Hippocampal formation (tissue), 2 donors: ENCODE data around the gene L2HGDH.
A peak's percentile ranks its signal among the peaks of the same experiment; 100 is the strongest.
"Not testable (repeated sequence)": the region's sequence is repeated elsewhere in the genome, so short reads cannot be mapped to it uniquely, and the experiment has no call there.

Source experiments
- DNase-seq, 2 donors: peaks; one replicate each; lab custom pipeline; 2025; lab: John Stamatoyannopoulos, UW

L2HGDH gene

DNA sequence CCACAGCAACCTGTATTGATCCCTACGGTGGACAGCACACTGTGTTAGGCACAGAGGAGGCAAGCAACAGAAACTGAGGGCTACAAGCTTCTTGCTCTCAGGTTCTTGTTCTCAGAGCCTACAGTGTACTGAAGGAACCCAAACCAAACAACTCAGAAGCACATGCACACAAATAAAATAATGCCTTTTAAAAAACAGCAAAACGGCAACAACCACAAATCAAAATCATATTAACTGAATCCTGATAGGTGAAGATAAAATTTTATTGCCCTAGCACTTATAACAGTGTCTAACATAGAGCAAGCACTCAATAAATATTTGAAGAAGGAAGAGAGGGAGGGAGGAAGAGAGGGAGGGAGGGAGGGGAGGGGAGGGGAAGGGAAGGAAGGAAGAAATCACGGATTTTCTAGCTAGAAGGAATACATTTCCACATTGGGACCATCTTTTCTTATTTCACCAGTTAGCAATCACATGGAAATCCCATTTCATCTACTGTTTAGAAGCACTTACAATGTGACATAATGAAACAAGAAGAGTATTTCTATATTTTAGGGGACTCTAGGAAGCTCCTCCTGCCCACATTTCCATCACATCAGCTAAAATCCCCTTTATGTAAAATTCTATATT is 27.3 kb upstream of the L2HGDH start:
- no peak for DNase-seq

- DNase-seq = no peak
These were observed 26.6 kb upstream of the L2HGDH start for GRCh38 chr14:50338587-50338986.

GRCh38 chr14:50335989-50336824 is 24.2 kb upstream of the L2HGDH start:
- DNase-seq = peak; percentile 51 to 73

DNA sequence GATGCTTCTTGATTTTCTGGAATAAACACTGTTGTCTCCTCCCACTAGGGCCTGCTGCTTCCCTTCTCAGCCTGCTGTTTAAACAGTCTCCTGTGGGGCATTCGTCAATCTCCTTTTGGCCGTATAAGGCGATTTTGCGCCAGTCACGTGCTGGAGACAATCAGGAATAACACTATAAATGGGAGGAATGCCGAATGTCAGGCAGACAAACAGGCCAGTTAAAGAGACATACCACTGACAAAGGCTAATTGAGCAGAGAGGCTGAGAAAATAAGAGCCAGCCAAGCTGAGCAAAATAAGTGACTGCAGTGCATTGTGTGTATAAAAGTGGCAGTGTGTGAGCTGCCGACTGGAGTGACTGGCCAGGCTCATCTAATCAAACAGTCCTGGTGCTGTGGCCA is 23.4 kb upstream of the L2HGDH start:
- peak; percentile 74 to 94 for DNase-seq

DNA sequence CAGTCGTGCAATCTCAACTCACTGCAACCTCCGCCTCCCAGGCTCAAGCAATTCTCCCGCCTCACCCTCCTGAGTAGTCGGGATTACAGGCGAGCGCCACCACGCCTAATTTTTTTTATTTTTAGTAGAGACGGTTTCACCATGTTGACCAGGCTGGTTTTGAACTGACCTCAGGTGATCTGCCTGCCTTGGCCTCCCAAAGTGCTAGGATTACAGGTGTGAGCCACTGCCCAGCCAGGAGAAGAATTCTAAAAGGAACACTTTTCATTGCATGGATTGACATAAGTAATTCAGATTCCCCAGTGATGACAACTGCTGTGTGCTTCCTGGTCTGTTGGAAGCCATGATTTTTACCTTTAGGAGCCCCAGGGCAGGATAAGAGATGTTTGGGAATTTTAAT is 22.2 kb upstream of the L2HGDH start:
- no peak for DNase-seq

DNA sequence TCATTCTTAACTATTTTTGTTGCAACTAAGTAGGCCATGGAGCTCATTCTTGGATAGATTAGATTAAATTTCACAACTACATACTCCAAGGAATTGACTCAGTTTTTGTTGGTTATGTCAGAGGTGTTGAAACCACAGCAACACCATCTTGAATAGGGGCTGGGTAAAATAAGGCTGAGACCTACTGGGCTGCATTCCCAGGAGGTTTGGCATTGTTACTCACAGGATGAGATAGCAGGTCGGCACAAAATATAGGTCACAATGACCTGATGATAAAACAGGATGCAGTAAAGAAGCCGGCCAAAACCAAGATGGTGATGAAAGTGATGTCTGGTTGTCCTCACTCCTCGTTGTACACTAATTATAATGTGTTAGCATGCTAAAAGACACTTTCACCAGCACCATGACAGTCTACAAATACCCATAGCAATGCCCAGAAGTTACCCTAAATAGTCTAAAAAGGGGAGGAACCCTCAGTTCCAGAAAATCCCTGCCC is 21.0 kb upstream of the L2HGDH start:
- no peak for DNase-seq

DNA sequence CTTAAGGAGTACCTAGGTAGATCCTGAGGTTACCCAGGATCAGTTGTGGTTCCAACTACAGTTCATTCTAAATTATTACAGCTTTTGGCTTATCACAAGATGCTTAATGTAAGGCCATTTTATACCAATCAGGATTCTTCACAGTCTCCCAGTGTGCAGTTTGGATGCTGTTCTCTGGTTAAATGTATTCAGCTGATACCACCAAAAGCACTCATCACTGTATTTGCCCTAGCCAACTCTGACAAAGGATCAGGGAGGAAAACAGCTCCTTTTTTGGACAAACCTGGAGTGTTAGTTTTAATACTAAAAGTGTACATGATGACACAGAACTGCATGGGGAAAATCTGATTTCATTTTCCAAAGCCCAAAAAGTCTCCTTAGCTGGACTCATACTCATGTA is 19.6 kb upstream of the L2HGDH start:
- no peak for DNase-seq

DNA sequence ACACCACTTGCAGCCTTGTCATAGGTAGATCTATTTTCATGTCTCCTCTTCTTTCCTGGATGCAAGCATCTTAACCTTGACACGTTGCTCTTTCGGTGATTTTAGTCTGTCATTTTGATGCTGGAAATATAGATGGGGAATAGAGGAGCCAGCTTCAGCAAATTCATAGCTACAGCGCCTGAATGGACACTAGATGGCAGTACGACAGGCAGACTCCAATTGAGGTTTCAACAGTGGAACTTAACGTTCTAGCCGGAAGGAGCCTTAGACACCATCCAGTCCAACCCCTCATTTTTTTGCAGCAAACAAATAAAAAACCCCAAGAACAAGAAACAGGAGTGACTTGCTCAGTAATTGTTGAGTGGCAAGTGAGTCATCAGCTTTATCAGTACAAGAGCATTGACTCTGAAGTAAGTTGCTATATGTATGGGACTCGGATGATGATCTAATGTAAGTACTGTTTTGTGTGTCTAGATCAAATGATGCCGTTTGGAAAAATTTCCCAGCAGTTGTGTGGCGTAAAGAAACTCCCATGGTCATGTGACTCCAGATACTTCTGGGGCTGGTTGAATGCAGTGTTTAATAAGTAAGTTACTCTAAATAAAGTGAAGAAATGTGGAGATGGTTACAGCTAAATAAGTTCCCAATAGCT is 9.1 kb upstream of the L2HGDH start:
- peak; percentile 57 to 96 for DNase-seq

GRCh38 chr14:50320283-50320682 is 8.3 kb upstream of the L2HGDH start:
- no peak for DNase-seq

GRCh38 chr14:50319721-50320120 is 7.7 kb upstream of the L2HGDH start:
- DNase-seq = no peak

DNA sequence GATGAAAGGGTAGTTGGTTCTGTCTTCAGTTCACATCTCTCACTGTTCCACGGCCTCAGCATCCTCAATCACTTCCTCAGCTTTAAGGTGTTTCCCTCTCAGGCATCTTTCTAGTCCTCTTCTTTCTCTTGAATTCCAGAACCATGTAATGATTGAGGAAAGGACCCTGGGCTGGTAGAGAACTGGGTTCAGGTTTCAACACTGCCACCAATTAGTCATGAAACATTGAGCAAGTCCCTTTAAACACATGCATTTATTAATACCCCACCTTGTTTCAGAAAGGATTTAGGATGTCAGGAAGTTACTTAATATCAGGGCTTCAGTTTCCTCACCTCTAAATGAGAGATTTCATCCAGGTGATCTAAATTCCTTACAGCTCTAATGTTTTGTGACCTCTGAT is 7.3 kb upstream of the L2HGDH start:
- DNase-seq = no peak

- peak in 1 of 2 donors; percentile 79 for DNase-seq
These were observed 6.1 kb upstream of the L2HGDH start for GRCh38 chr14:50318031-50318626.

DNA sequence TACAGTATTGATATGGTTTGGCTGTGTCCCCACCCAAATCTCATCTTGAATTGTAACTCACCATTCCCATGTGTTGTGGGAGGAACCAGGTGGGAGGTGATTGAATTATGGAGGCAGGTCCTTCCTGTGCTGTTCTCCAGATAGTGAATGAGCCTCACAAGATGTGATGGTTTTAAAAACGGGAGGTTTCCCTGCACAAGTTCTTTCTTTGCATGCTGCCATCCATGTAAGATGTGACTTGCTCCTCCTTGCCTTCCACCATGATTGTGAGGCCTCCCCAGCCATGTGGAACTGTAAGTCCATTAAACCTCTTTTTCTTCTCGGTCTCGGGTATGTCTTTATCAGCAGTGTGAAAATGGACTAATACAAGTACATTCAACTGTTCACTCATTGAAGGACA is 2.1 kb upstream of the L2HGDH start:
- DNase-seq = not testable (repeated sequence)

GRCh38 chr14:50312734-50313054 is 665 bp upstream of the L2HGDH start:
- DNase-seq = no peak

GRCh38 chr14:50311337-50311971 is 575 bp downstream of the L2HGDH start:
- no peak for DNase-seq

DNA sequence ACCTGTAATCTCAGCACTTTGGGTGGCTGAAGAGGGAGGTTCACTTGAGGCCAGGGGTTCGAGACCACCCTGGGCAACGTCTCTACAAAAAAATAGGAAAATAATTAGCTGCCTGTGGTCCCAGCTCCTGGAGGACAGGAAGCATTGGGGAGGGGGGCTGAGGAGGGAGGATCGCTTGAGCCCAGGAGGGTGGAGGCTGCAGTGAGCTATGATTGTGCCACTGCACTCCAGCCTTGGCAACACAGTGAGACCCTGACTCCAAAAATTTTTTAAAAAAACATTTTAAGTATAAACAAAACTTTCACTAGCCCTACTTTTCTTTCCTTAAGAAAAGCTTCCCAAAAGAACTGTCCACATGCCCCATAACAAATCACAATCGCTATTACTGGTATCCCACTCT is 1.6 kb downstream of the L2HGDH start:
- DNase-seq = no peak

DNA sequence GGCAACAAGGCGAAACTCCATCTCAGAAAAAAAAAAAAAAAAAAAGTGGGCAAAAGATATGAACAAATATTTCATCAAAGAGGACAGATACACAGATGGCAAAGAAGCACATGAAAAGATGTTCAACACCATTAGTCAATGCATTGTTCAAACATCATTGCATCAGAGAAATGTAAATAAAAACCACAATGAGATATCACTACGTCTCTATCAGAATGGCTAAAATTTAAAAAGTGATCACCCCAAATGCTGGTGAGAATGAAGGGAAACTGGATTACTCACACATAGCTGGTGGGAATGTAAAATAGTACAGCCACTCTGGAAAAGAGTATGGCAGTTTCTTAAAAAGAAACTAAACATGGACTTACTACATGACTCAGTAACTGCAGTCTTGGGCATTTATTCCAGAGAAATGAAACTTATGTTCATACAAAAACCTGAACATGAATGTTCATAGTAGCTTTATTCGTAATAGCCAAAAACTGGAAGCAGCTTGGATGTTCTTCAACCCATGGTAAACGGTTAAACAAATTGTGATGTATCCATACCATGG is 3.6 kb downstream of the L2HGDH start:
- DNase-seq = no peak

GRCh38 chr14:50303744-50304471 is 8.1 kb downstream of the L2HGDH start:
- DNase-seq = no peak

DNA sequence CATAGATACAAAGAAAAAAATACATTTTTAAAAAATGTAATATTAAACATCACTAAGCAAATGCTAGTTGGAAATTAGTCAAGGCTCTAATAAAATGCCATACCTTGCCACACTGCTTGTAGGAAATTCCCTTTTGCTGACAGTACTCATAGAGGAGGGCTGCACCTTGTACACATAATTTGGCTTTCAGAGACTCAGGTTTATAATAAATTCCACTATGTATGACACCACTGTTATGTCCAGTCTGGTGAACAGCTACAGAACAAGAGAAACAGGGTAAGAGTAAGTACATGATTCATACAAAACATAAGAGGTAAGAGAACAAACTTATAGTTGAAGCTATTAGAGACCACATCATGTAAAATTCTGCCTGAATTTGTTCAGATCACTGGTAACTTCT is 10.1 kb downstream of the L2HGDH start:
- DNase-seq = no peak

GRCh38 chr14:50299585-50299984 is 12.4 kb downstream of the L2HGDH start:
- DNase-seq = no peak

GRCh38 chr14:50290306-50290705 is 21.7 kb downstream of the L2HGDH start:
- DNase-seq = no peak
